ENCODE results near the gene TKT.

The TKT gene

DNA sequence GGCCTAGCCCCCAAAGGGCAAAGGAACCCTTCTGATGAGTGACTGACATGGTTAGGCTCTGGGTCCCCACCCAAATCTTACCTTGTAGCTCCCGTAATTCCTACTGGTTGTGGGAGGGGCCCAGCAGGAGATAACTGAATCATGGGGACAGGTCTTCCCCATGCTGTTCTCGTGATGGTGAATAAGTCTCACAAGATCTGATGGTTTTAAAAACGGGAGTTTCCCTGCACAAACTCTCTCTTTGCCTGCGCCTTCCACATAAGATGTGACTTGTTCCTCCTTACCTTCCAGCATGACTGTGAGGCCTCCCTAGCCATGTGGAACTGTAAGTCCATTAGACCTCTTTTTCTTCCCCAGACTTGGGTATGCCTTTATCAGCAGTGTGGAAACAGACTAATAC, 16.9 kb downstream of the TKT start:
- DNase-seq: no peak

DNA sequence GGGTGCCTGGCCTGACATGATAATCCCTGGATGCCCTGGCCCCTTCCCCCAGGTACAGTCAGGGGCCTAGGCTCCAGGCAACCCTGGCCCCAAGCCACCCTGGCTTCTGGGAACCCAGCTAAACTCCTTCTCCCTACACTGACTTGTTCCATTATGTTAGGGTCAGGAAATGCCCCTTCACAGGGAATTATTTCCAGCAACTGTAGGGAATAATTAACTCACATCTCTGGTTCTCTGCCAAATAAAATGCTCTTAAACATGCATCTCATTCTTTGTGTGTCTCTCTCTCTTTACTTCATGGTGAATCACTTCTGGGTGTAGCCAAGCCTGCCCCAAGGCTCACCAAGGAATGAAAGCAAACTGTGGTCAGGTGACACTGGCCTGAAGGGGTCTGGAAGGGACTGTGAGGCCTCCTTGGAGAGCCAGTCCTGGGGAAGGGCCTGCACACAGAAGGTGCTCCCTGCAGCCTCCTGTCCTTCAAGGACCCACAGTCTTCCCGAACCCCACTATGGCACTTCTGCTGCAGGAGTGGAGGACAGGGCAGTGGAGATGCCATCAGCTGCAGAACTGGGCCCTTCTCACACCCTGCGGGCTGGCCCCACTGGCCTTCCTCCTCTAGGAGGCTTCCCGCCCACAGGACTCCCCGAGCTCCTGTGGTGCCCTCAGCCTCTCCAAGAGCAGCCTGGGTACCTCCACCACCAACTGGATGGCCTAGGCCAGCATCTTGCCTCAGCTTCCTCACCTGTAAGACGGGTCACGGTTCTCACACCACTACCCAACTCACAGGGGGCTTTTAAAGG, 17.6 kb downstream of the TKT start:
- no peak for DNase-seq

DNA sequence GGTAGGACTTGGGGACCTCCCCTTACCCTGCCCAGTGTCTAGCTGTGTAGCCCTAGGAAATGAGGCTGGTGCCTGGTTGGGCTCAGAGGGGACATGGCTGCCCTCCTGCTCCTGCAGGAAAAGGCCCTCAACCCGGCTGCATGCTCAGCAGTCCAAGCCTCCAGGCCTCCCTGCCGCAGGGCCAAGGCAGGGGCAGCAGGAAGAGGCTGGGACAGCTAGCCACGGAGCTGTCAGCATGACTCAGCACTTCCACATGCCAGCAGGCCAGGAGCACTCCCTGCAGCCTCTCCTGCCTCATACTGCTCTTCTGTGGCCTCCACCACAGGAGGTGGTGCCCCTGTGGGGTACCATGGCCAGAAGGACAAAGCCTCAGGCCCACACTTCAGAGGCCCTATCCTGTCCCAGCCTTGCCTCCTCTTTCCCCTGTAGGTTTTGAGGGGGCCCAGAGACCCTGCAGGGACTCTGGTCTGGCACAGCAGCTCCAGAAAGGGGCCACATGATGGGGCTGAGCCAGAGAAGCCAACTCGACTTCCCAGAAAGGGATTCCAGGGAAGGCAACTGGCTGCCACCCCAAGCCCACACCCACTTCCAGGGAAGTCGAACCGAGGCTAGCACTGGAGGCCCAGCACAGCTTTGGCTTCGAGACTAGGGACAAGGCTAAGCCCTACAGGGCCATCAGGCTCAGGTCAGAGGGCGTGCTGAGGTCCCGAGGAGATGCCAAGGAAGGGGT, 19.5 kb downstream of the TKT start:
- no peak for DNase-seq

DNA sequence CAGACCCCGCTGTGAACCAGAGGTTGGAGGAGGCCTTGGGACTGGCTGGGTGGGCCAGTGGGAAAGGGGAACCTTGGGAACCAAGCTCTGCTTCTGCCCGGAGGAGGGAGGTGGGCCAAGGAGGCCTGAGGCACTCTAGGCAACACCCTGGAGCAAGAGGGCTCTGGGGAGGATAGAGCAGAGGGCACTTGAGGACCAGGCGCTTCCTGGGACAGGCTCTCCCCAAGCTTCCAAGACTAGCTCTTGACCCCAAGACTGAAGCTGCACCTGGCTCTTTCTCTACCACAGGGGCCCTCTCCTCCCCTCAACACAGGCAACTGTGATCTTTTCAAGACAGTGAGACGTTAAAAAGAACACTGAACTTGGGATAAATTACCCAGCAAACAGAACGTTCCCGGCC, 20.3 kb downstream of the TKT start:
- no peak for DNase-seq

DNA sequence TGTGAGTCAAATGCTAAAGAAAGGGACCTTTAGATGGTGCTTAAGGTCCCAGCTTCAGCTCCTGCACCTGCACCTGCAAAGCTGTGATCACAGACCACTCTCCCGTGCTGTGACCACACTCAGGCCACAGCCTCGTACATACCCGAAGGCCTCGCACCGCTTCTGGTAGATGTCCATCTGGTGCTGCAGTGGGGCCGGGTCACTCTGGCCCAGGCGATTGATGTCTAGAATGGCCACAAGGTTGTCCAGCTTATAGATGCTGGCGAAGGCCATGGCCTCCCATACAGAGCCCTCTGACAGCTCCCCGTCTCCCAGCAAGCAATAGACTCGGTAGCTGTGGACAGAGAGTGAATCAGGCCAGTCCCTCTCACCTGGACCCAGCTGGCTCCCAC, 21.0 kb downstream of the TKT start:
- DNase-seq: no peak

DNA sequence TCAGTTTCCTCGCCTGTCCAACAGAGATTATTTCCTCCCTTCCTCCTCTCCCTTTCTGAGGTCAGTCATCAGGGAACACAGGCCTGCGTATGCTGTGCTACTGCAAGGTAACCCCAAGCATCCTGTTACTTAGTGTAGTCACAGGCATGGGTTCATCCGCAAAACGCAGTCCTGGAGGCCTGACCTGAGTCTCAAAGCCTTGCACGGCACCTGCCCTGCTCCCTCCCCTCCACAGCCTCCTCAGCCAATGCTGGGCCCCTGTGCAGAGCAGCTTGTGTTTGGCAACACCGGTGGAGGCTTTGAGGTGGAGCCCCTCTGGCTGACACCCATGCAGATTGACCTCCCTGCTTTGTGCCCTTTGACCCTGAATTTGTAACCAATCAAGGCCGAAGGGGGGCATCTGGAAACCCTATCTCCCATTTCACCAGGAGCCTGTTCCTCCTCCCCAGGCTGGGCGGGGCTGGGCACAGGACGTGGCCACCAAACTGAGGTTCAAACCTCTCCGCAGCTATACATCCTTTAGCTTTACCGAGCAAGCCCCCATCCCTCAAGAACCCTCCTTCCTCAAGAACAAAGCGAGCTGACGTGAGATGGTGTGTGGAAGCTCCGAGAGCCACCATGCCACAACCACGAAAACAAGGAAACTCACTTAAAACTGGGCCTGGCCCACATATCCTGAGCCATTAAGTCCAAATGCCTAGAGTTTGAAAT, 21.5 kb downstream of the TKT start:
- DNase-seq: no peak

DNA sequence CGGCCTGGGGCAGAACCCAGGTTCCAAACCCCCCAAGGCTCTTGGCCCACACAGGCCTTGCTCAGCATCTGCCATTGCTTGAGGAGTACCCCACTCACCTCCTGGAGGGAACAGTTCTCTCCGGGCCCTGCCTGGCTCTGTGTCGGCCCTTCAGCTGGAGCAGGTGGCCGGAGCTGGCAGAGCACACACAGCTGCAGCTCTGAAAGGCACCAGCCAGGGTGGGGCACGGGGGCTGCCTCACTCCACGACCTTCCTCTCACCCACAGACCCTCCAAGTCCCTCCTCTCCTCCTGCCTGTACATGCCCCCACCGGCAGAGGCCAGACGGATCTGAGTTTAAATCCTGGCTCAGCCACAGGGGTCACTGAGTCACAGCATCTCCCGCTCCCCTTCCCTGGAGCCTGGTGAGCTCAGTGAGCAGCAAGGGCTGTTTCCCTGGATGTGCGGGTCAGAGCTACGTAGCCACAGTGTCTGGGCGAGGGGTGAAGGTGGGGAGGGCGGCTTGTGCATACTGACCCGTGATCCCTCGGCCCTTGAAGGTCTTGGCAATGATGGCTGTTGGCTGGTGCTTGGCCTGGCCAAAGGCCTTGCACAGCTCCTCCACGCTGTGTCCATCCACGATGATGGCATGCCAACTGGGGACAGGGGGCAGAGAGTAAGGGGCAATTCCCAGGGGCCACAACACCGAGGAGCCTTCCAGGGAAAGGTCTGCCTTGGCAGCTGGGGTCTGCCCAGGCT, 23.0 kb downstream of the TKT start:
- no peak for DNase-seq

DNA sequence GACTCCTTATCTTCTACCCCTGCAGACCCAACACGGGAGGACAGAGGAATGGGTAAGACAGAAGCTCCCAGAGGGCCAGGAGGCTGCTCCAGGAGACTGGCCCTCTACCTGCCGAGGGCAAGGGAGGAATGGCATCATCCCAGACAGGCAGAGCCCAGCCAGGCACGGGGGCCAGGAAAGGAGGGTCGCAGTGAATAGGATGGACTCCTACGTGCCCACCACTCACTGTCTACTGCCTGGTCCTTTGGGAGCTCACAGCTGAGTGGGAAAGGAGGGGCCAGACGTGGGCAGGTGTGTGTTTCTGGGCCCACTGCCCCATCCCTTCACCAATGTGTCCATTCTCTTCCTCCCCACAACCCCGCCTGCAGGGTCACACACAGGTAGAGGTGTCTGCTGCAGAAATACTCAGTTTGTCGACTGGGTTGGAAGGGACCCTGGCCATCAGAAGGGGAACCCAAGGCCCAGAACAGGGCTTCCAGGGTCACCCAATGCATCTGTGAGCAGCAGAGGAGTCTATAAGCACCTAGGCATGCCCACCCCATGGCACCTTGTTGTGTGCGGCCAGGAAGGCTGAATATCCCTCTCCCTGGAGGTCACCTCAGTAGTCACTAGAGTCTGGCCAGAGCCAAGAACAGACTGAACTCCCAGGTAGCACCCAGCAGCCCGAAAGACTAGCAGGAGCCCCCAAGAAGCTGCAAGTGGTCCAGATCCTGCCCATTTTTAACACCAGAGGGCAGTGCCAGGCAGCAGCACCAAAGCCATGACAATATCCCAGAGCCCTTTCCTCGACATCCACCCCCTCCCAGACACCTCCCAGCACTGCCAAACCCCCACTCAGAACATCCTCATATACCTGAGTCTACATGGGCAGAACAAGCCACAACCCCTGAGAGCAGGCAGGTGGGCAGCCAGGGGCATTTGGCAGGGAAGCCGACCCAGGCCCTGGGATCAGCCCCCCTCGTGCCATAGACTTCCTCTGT, 24.0 kb downstream of the TKT start:
- no peak for DNase-seq

DNA sequence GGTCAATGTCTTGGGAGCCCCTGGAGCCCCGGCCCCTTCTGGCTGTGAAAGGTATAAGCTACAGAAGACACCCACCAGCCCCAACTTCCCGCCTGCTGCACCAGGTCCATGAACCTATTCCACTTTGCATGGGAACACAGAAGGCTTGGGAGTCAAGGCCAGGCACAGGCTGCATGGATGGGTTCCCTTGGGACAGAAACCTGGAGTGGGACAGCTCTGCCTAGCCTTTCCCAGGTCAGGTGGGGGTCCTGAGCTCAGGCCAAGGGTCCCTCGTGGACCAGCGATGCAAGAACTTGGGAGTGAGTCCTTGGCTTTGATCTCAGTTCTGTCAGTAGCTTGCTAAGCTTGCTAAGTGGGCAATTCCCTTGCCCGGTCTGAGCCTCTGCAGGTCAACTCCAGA, 25.0 kb downstream of the TKT start:
- DNase-seq: no peak

DNA sequence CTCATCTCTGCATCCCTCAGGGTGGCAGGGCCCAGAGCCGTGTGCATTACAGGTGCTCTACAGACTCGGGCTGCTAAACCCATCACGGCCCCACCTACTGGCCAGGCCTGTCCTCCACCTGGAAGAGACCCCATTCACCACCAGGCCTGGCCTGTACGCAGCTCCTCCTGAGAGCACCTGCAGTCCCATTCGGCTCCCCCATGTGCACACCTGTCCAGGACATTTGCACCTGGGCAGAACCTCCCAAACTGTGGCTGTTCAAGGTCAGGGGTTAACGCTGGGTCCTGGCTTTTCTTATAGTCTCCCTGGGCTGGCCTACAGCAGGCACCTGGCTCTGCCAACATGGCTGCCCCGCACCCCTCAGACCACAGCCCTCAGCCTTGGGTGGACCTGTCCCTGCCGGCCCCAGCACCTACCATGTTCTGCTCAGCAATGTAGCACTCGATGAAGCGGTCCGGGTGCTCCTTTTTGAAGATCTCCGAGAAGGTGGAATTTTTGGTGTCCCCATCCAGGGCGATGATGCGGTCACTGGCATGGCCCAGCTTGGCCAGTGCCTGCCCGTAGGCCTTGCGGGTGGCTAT, 25.7 kb downstream of the TKT start:
- DNase-seq: no peak

DNA sequence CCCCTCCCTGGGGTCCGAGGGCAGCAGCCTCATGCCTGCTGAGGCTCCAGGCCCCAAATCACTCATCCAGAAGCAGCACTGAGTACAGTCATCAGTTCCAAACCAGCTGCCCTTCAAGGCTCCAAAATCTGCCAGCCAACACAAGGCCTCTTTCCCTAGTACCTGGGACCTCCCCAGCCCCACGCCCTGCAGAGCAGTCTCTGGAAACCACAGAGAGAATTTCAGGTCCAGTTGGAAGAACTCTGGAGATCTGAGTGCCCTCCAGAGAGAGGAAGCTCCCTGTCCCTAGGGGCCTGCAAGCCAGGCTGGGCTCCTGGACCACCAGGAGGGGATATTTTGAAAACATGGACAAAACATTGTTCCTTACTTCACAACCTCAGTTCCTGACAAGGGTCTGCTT, 26.2 kb downstream of the TKT start:
- no peak for DNase-seq

DNA sequence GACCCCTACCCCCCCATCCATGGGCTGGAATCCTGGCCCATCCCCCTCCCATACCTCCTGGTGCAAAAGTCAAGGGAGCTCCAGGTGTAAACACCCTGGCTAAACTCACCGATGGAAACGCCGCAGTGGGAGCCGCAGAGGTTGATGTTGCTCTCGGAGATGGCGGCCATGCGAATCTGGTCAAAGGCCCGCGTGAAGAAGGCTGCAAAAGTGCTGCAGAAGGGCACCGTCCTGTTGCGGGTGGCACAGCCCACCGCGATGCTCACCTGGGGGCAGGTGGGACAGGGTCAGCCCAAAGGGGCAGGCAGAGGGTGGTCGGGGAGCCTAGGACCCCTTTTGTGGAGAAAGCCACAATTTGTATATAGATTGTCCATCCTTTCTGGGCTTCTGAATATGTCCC, 26.7 kb downstream of the TKT start:
- no peak for DNase-seq

DNA sequence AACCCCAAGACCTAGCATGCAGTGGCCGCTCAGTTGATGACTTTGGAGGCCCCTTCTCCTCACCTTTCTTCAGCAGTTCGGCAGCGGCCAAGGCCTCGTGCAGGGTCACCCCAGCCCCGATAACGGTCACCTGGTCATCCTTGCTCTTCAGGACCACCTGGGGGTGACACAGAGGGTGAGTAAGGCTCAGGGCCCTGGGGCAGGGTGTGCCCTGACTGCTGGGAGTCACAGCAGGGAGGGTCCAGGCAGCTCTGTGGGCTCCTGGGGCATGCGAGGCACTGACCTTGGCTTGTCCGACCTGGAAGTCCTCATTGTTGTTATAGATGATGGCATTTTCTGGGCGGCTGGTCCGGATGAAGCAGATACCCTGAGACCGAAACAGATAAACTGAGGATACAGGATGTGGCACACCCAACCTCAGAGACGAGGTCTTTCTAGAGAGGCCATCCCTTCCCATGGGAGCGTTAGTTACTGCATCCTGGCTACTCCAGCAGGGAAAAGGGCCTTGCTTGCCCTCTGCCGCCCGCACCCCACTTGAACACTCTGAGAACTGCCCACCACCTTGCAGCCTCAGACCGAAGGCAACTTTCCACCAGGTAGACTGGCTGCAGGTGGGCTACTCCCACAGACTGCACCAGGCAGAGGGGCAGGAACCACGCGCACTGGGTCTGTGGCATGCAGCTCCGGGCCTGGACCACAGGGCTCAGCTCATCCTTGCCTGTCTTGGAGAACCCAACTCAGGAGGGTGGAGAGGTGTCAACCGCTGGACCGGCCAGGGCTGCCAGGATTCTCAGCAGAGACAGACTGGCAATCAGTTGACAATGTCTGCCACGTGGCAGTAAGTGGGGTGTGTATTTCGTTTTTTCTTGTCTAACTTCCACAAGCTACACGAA, 27.6 kb downstream of the TKT start:
- DNase-seq: no peak

DNA sequence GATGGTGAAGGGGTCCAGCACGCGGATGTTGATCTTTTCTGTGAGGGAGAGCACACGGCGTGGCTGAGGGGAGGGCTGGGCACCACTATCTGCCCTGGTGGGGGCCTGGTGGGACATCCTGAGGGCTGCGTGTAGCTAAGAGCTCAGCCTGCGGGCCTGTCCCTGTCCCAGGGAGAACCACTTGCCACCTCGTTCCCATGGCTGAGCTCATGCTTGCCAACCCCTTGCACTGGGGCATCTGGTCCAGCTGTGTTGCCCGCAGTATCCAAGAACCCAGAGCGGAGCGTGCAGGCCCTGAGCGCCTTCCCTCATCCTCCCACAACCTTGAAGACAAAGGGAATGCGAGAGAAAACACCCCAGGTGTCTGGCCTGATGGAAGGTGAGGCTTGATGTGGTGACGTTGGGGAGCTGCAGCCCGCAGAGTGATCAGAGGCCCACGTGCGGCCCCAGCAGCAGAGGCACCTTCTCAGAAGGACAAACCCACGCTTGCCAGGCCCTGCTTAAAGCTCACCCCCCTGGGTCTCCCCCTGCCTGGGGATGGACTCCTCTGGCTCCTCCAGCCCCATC, 28.9 kb downstream of the TKT start:
- DNase-seq: no peak

DNA sequence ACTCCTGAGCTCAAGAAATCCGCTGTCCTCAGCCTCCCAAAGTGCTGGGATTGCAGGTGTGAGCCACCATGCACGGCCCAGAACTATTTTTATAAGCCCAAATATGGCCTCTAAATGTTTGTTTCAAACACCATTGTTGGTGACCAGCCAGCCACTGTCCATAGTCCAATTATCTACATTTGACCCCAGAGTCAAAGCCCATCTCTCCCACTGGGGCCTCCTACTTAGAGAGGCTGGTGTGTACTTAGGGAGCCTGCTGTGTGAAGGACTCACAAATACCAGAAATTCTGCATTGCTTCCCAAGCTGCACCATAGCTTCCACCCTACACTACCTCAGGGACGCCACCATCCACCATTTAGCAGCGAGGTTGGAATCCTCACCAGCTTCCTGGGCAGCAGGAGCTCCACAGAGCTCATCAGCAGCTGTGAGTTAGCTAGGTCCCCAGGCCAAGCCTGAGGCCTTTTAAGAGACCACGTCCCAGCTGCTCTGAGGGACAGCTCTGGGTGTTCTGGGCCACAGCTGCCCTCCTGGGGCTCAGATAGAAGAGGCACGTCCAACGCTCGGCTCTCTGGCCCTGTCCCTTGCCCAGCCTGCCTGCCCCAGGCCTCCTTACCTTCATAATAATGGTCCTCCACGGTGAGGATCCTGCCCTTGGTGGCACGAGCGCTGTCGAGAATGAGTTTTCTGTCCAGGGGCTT, 29.5 kb downstream of the TKT start:
- no peak for DNase-seq

DNA sequence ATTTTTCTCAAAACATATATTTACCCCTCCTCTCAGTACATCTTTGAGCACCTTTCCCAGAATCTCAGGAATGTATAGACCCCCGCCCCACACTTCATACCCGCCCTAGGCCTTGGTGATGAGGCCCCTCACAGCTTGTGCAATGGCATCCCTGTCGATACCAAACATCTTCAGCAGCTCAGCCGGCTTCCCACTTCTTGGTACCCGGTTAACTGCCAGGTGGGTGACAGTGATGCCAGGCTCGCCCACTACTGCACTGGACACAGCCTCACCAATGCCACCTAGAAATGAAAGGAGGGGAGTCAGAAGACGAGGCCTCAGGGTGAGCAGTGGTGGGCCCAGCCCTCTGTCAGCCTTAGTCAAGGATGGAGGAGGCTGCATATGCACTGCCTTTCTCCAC, 30.2 kb downstream of the TKT start:
- DNase-seq: no peak

DNA sequence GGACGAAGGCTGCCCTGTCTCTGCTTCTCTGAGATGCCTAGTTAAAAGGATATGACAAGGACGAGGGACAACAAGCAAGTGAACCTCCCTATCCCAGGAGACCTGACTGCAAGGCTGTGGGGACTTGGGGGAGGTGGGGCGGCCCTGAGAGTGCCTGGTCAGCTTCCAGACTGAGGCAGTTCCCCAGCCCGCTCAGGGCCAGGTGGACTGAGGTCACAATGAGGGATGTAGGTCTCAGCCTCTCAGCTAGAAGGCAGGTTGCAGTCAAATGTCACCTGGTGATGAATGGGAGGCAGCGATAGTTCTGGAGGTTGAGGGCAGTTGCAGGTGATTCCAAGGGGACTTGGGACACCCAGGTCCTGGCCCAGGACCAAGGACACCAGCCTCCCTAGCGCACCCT, 30.6 kb downstream of the TKT start:
- DNase-seq: no peak

DNA sequence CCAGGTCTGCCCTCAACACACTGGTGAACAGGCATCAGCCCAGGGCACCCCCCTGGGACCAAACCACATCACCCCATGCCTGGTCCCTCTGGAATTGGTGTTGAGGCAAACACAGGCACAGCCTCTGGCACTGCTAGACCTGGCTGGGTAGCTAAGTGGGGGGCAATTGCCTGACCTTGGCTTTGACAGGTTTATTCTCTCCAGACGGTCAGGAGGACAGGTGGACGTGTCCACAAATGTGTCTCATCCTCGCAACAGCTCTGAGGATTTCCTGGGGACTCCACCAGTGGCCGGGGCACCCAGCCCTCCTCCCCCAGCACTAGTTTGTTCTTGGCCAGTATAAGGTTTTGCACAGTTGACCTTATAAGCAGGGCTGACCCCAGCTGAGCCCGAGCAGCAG, 31.3 kb downstream of the TKT start:
- no peak for DNase-seq

DNA sequence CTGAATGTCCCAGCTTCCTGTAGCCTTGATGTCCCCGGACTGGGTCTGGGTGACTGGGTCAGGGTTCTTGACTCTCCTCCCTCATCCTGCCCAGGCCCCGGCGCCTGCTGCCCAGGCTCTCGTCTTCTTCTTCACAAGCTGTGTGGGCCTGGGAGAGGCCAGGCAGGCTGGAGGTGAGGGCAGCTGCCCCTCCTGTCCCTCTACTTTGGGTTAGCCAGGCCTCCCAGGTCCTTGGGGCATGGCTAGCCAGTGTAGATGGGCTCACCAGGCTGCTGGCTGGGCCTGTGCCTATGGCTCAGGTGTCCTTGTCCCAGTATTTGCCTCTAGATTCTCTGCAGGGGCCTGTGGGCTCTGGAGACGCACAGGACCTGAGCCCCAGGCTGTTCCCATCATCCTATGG, 31.8 kb downstream of the TKT start:
- DNase-seq: no peak

DNA sequence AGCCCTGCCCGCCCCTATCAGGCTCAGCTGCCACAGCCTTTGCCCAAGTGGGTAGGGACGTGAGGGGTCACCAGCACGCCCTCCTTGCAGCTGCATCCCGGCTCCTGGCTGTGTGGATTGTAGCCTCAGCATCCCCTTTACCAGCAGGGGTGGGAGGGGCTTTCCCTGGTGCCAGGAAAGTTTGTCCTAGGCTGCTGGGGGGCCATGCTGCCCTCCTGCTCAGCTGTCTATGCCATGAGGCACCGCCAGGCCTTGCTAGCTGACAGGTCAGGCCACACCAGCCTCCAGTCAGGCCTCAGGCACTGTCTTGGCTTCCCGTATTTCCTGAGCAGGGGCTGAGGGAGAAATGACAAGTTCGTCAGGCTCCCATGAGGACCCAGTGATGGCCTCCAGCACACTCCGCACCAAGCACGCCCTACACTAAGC, 32.3 kb downstream of the TKT start:
- DNase-seq: no peak
